Measurements from ENCODE around the gene RABGAP1L.

GRCh38 chr1:174131032-174131638, 28.2 kb upstream of the RABGAP1L start:
- TF ChIP-seq, protein P1, sequence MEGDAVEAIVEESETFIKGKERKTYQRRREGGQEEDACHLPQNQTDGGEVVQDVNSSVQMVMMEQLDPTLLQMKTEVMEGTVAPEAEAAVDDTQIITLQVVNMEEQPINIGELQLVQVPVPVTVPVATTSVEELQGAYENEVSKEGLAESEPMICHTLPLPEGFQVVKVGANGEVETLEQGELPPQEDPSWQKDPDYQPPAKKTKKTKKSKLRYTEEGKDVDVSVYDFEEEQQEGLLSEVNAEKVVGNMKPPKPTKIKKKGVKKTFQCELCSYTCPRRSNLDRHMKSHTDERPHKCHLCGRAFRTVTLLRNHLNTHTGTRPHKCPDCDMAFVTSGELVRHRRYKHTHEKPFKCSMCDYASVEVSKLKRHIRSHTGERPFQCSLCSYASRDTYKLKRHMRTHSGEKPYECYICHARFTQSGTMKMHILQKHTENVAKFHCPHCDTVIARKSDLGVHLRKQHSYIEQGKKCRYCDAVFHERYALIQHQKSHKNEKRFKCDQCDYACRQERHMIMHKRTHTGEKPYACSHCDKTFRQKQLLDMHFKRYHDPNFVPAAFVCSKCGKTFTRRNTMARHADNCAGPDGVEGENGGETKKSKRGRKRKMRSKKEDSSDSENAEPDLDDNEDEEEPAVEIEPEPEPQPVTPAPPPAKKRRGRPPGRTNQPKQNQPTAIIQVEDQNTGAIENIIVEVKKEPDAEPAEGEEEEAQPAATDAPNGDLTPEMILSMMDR (conservative IDR thresholded peaks at IDR 0.05; ENCODE audit: low read length), result no peak
- TF ChIP-seq EZH2phosphoT487 (IDR thresholded peaks at IDR 0.05; ENCODE audit: borderline replicate concordance, low read depth, low read length), result no peak

Measured in OCI-LY7 (cell line).